EL (cell line): ENCODE results near the gene CHKB.
"Not testable (repeated sequence)": the region's sequence is repeated elsewhere in the genome, so short reads cannot be mapped to it uniquely, and the experiment has no call there.

ENCODE experiments used
- DNase-seq: peaks from one replicate; pipeline ENCODE4 v3.0.0-alpha.2; 2016

Gene CHKB

GRCh38 chr22:50612168-50612527, 29.5 kb upstream of the CHKB start:
- no peak for DNase-seq

DNA sequence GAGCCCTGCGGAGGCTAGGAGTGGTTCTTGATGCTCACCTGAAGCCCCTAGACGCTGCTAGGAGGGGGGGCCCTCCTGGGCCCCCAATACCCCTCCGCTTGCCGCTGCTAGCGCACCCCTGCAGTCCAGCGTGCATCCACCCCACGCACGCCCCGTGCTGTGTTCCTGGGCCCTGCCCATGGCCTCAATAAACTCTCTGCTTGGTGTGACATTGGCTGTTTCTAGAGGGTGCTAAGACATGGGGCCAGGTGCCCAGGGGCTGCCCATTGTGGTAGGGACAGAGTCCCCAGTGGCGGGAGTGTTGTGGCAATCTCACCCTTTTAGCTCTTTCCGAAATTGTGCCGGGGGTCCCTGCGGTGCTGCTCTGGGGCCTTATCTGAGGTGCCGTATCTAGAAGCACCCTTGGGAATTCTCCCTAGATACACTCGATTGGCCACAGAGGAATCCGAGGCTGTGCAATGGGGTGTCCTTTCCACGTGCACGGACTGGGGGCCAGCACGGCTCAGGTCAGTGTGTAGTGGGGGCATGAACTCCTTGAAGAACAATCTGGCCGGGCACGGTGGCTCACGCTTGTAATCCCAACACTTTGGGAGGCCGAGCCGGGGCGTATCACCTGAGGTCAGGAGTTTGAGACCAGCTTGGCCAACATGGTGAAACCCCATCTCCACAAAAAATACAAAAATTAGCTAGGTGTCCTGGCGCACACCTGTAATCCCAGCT, 28.9 kb upstream of the CHKB start:
- no peak for DNase-seq

GRCh38 chr22:50610581-50610980, 27.9 kb upstream of the CHKB start:
- DNase-seq, result no peak

DNA sequence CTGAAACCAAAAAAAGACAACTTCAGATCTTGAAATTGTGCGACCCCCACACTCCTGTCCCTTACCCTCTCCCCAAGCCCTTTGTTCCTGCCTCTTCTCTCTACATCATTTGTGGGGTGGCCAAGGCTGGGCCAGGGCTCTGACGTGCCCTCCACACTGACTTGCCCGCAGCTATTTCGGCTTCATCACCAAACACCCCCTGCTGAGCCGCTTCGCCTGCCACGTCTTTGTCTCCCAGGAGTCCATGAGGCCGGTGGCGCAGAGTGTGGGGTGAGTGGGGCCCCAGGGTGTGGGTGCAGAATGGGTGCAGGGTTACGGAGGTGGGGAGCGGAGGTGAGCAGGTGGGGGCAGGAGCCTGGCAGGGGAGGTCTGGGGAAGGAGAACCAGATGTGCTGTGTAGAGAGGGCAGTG, 27.4 kb upstream of the CHKB start:
- DNase-seq, result no peak

DNA sequence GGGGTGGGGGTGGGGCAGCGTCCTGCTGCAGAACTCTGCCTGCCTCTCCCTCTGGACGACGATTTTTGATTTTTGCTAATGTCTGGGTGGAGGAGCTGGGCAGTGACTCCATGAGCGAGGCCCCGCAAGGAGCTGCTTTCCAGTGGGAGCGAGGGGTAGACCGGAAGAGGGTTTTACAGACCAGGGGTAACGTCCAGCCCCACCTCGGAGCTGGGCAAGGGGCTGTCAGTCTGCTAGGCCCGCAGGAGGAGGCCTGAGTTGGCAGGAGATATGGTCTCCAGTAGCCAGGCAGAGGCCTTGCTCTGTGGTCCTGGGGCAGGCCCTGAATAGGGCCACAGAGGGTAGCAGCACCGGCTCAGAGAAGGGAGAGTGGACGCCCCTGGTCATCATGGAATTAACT, 26.9 kb upstream of the CHKB start:
- no peak for DNase-seq

DNA sequence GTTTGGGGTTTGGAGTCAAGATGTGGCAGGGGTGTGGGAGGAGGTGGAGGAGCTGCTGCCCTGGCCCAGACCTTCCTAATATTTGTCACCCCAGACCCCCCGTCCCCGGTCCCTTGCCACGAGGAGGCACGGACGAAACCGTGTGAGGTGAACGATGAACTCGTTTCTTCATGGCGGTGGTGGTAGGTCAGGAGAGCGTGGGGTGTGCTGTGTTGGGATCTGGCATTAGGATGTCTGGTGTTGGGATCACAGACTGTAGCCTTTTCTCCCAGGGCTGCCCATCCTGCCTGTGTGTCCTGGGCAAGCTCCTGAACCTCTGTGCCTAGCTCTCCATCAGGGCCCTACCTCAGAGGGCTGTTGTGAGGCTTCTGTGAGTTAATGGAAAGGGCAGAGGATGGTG, 26.3 kb upstream of the CHKB start:
- DNase-seq, result no peak

DNA sequence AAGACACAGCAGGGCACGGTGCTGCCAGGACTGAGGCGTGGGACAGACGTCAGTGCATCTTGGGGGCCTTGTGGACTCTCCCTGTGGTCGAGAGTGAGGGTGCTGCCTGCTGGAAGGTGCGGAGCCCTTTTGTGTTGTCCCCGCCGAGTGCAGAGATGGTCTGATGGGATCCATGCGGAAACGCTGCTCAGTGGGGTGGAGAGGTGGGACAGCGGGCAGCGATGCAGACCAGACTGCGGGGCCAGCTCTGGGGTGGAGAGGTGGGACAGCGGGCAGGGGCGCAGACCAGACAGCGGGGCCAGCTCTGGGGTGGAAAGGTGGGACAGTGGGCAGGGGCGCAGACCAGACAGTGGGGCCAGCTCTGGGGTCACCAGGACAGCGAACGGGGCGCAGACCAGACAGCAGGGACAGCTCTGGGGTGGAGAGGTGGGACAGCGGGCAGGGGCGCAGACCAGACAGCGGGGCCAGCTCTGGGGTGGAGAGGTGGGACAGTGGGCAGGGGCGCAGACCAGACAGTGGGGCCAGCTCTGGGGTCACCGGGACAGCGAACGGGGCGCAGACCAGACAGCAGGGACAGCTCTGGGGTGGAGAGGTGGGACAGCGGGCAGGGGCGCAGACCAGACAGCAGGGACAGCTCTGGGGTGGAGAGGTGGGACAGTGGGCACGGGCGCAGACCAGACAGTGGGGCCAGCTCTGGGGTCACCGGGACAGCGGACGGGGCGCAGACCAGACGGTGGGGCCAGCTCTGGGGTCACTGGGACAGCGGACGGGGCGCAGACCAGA, 25.6 kb upstream of the CHKB start:
- DNase-seq, result not testable (repeated sequence)

GRCh38 chr22:50607659-50608020, 25.0 kb upstream of the CHKB start:
- no peak for DNase-seq

- no peak for DNase-seq
These were observed 24.5 kb upstream of the CHKB start for GRCh38 chr22:50606946-50607658.

- no peak for DNase-seq
These were observed 23.7 kb upstream of the CHKB start for GRCh38 chr22:50606165-50606945.

DNA sequence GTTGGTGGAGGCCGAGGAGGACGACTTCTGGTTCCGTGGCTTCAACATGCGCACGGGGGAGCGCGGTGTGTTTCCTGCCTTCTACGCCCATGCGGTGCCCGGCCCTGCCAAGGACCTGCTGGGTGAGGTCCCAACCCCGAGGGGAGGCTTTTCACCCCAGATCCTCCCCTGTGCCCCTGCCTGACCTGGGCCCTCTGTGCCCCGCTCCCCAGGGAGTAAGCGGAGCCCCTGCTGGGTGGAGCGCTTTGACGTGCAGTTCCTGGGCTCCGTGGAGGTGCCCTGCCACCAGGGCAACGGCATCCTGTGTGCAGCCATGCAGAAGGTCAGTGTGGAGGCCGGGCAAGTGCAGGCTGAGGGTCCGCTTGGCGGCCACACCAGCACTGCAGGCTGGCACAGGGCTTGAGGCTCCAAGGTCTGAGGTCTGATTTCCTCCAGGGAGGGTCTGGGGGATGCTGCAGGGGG, 23.0 kb upstream of the CHKB start:
- DNase-seq, result no peak

GRCh38 chr22:50605002-50605612, 22.5 kb upstream of the CHKB start:
- DNase-seq, result no peak

GRCh38 chr22:50604256-50605001, 21.8 kb upstream of the CHKB start:
- DNase-seq, result no peak

DNA sequence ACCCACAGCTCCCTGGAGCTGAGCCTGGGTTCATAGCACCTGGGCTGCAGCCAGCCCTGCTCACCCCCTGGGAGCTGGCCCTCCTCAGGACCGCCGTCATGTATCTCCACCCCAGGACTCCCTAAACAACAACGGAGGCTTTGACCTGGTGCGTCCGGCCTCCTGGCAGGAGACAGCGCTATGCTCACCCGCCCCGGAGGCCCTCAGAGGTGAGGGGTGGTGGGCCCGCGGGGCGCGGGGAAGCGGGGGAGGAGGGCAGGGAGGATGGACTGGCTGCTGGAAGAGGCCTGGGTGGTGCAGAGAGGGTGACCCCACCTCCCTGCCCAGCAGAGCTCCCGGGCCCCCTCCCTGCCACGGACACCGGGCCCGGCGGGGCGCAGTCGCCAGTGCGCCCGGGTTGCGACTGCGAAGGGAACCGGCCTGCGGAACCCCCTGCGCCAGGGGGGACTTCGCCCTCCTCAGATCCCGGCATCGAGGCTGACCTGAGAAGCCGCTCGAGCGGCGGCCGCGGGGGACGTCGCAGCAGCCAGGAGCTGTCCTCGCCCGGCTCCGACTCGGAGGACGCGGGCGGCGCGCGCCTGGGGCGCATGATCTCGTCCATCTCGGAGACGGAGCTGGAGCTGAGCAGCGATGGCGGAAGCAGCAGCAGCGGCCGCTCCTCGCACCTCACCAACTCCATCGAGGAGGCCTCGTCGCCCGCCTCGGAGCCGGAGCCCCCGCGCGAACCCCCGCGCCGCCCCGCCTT, 21.0 kb upstream of the CHKB start:
- DNase-seq, result no peak

DNA sequence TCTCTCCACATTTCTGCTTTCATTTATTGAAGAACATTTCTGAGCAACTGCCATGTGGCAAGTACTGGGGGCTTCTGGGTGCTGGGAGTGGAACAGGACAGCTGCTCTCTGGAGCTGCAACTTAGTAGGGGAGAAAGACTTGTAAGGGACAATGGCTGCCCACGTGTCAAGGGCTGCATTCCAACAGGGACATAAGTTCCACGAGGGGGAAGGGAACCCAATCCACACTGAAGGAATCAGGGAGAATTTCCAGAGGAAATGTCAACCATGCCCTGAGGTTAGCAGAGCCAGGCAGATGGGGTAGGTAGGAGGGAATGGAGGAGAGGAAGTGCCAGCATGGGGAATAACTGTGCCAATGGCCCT, 19.7 kb upstream of the CHKB start:
- DNase-seq, result no peak

DNA sequence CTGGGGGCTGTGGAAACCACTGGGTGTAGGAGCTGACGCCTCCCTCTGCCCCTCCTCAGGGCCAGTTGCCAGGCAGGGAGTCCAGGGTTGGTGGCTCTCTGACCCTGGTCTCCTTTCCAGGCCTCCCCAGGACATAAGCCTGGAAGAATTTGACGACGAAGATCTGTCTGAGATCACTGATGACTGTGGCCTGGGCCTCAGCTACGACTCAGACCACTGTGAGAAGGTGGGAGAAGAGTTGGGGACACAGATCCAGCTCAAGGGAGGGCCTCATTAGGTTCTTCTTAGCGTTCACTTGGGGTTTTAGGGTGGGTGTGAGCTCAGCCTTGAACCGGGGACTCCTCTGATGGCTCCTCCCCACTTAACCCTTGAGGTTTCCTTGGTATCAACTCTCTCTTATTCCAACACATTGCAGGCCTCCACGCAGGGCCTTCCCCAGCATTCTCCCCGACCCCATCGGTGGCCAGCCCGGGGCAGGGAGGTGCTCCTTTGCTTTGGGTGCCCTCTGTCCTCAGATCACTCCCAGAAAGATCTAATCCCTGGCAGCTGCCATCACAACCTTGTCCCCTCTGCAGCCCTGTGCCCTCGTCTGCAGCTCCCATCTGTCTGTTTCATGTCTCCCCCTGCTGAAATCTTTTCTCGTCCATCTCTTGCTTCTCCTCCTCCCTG, 19.2 kb upstream of the CHKB start:
- DNase-seq, result no peak

- no peak for DNase-seq
These were observed 18.5 kb upstream of the CHKB start for GRCh38 chr22:50600967-50601668.

DNA sequence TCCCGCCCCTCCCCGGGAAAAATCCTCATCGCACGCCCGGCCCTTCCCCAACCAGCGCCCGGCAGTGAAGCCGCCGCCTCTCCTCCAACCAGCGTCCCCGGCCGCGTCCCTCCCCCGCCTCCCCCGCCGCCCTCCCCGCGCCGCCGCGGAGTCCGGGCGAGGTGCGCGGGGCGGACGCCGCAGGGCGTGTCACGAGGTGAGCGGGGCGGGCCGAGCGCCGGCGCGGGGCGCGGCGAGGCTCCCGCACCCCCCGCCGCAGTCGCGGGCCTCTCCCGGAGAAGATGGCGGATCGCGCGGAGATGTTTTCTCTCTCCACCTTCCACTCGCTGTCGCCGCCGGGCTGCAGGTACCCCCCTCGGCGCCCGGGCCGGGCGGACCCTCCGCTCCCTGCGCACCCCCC, 17.9 kb upstream of the CHKB start, which contains the start of gene MAPK8IP2:
MAPK8IP2 (plus strand) TSS at position 256 of the 400 bp plus-strand sequence; CDS start at position 282, 26 bp downstream.
- DNase-seq, result no peak

GRCh38 chr22:50599816-50600455, 17.3 kb upstream of the CHKB start:
- no peak for DNase-seq
